ENCODE results near the gene GANAB.

- TF ChIP-seq CTCF (IDR thresholded peaks at IDR 0.05) (no peak), POLR2A (IDR thresholded peaks at IDR 0.05) (no peak)
Observed at GRCh38 chr11:62604460-62605120, 41.8 kb downstream of the GANAB start.
